LHCN-M2 (cell line): ENCODE measurements around the gene NCAPH2. TPM values are rescaled to one million over a fixed set of nuclear protein-coding genes. Genes with fewer than 3 reads are reported as not detected.

Experiments used
- DNase-seq: peaks from one replicate; pipeline ENCODE4 v3.0.0-alpha.2; 2012; ENCODE audit warnings: low read depth
- total RNA-seq: library from RNA; depleted of rRNA; stranded (reverse); fragments of >200 nt; gene quantifications from 2 replicates; pipeline ENCODE4 v1.2.3, GENCODE V29; 2014

NCAPH2 gene
- total RNA-seq, 1 experiment from 2014 or later = 72.1 TPM

DNA sequence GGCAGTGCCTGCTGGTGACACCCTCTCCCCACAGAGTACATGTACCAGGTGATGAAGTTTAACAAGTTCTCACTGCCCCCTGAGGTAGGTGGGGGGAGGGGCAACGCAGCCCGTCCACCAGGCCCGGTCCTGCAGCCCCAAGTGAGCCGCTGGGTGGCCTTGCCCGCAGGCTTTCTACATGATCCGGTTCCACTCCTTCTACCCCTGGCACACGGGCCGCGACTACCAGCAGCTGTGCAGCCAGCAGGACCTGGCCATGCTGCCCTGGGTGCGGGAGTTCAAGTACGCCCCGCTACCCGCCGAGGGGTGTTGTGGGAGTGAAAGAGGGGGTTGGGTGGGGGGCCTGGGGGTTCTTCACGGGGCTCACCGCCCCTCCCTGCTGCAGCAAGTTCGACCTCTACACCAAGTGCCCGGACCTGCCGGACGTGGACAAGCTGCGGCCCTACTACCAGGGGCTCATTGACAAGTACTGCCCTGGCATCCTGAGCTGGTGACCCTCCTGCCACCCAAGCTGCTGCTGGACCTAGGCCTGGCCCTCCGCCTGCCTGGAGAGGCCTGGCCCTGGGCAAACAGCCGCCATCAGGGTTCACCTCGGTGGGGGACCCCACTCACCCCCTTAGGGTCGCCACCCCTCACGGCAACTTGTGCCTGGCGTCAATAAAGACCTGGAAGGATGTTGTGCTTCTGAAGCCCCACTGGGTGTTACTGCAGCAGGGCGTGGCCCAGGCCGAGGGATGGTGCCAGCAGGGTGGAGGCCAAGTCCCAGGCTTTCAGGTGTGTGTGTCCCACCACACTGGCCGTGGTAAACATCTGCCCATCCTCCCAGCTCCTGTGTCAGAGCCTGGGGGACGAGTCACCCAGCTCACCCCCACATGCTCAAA is 18.4 kb upstream of the NCAPH2 start:
- DNase-seq = no peak

- DNase-seq = no peak
These were observed 17.3 kb upstream of the NCAPH2 start for GRCh38 chr22:50490531-50491308.

DNA sequence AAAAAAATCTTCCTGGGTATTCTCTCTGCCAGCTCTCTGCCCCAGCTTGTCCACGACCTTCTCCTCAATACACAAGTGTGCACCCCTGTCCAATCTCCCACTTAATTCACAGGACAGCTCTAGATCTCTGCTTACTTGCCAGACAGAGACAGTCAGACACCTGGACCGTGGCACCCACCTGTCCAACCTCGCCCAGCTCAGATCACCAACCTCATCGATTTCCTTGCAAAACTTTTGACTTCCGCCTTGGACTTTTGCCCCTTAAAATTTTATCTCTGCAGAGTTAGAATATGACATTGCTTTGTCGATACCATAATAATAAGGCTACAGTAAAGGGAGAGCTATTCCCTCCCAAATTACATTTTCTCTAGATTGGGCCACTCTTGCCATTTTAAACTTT is 10.9 kb upstream of the NCAPH2 start:
- DNase-seq = no peak

DNA sequence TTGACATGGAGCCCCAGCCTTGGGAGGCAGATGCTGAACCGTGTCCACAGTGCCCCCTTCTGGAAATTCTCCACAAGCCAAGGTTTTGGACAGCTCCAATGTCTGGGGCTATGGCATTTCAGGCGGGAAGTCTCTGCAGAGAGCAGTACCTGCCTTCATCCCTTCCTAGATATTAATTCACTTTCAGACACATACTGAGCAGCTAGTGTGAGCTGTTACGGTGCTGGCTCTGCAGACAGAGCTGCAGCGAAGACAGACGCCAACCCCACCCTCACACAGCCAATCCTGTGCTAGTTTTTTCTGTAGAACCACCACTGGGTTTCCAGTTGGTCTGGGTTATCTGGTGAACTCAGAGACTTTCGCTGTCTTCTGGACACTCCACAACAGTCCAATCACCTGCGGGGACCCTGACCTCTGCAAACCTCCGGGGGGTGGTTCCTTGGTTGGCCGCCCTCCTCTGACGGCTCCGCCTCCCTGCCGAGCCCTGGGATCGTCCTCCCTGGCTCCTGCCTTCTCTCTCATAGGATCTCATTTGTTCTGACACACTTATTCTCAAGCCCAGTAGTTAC is 9.6 kb upstream of the NCAPH2 start:
- peak; percentile 53 for DNase-seq

- DNase-seq = no peak
These were observed 7.6 kb upstream of the NCAPH2 start for GRCh38 chr22:50500452-50500851.

DNA sequence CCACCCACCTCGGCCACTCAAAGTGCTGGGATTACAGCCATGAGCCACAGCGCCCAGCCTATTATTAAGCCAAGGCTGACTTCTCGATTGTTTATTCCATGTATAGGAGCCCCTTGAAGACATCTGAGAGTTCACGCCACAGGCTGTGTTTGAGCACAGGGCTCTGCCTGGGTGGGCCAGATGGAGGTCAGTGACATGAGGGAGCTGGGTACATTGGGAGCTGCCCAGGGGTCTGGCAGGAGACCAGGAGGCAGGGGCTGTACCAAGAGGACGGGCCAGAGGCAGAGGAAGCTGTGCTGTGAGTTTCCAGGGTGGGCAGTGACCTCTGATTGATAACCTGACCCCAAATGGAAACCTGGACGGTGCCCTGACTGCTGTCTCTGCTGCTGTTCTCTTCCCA is 5.9 kb upstream of the NCAPH2 start:
- DNase-seq = no peak

DNA sequence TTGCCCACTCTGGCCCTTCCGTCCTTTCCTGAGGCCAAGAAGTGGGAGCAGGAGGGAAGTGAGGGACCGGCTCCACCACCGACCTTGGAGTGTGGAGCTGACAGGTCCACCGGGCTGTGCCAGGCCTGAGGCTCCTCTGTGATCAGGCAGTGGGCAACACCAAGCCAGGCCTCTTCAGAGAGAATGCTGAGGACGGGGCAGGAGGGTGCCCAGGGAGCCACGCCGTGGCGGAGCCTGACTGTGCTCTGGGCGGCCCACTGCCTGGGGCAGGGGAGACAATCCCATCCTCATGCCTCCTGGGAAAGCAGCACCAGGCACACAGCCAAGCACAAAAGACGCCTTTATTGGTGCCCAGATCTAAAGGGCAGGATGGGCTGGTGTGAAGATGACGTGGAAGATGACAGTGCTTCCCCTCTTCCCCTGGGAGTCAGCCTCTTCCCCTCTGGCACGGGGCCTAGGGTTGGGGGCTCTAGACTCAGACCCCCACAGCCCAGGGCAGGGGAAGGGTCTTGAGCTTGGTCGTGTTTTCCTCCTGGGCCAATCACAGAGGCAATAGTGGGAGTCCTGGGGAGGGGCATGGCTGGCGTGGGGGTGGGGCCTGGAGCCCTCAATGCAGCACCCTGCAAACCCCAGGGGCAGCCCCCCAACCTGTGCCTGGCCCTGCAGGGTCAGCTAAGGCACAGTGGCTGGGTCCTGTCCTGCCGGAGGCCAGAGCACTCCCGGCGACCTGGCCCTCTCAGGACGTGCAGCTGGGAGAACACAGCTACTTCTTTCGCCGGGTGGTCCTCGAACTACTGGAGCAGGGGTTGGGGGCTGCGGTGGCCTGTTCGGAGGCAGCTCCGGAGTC is 5.2 kb upstream of the NCAPH2 start:
- no peak for DNase-seq

- DNase-seq = no peak
These were observed 4.4 kb upstream of the NCAPH2 start for GRCh38 chr22:50503475-50504145.

DNA sequence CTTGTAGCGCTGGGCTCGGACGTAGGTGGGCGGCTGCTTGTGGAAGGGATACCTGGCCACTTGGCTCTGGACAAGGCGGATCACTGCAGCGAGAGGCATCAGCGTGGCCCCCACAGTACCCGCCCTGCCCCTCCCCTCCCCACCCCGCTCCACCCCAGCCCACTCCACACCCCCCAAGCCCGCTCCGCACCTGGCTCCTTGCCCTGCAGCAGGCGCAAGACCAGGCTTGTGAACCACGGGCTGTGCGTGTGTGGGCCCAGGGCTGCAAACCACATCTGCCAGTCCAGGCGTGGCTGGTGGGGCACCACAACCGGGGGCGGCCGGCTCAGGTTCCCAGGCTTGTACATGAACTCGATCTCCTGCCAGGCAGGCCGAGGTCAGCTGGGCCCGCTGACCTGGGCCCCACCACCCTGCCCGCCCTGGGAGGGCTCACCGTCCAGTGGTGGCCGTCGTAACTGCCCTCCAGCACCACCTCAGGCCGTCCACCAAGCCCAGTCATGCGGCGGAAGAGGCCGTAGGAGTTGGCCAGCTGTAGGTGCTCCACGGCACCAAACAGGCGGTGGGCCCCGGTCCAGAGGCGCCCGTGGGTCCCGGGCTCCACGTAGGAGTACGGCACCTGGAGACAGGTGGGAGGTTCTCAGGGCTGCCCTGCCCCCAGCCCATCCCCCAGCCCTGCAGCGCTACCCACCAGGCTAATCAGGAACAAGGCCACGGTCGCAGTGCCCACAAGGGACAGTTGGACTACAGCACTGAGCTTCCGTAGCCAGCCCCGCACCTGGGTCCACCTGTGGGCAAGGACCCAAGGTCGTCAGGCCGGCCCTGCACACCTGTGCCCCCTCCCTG is 3.4 kb upstream of the NCAPH2 start:
- no peak for DNase-seq

GRCh38 chr22:50505276-50505775 is 2.7 kb upstream of the NCAPH2 start:
- no peak for DNase-seq

- no peak for DNase-seq
These were observed 2.0 kb upstream of the NCAPH2 start for GRCh38 chr22:50505776-50506610.

DNA sequence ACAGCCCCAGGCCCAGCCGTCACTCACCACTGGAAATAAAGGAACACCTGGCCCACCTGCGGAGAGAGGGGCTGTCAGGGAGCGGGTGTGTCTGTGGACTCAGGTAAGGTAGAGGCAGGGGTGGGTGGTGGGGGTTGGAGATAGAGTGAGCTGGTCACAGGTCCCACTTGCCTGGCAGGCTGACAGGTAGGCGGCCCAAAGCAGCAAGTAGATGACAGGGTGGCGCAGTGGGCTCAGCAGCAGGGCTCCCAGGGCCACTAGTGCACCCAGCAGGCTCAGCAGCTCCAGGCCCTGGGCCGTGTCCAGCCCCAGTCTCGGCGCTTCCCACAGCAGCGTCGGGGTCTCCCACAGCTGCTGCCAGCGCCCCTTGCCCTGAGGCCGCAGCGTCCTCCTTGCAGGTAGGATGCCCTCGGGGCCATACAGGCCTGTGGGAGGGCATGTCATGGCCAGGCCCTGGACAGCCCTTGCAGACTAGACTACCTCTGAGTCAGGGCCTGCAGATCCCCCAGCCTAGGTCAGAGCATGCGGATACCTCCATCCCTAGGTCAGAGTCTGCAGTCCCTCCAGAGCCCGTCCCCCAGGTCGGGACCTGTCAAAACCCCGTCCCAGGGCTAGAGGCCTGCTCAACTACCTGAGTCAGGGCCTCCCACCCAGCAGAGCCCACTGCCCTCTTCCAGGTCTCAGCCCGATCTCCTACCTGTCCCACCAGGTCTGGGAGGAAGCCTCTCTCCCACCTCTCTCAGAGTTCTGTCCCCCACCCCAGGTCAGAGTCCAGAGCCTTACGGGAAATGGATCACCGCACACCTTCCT is 1.2 kb upstream of the NCAPH2 start:
- no peak for DNase-seq

DNA sequence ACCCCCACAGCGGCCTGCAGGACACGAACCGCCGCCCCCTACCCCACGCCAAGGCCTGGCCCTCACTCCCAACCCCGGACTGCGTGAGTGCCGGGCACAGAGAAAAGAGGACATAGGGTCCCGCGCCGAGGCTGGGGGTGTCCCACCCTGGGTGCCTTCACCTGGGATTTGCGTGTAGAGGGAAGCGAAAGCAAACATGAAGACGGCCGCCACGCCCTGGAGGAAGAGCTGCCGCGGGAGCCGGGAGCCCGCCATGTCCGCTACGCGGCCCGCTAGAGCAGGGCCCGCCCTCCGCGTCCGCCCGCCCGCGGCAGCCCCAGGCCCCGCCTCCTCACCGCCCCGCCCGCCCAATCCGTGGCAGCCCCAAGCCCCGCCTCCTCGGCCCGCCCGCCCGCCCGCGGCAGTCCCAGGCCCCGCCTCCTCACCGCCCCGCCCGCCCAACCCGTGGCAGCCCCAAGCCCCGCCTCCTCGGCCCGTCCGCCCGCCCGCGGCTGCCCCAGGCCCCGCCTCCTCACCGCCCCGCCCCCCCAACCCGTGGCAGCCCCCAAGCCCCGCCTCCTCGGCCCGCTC is 518 bp upstream of the NCAPH2 start, which contains the start of gene LMF2:
Gene LMF2 (minus strand): TSS at position 282 of the 570 bp plus-strand sequence. CDS start 27 bp downstream, at position 255.
- DNase-seq = no peak

DNA sequence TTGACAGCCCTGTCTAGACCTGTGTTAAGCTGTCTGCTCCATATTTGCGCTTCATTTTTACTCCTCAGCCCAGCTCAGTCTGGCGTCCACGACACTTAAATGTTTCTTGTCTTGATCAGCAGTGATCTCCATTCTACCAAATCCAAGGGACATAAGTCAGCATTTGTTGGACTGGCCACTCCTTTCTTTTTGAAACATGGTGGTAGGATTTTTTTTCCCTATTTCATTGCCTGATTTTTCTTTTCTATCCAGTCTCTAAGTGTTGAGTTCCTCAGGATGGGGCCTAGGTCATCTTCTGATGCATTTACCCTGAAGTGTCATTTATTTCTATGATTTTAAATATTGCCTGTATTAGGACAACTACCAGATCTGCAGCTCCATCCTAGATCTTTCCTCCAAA is 873 bp downstream of the NCAPH2 start:
- no peak for DNase-seq

DNA sequence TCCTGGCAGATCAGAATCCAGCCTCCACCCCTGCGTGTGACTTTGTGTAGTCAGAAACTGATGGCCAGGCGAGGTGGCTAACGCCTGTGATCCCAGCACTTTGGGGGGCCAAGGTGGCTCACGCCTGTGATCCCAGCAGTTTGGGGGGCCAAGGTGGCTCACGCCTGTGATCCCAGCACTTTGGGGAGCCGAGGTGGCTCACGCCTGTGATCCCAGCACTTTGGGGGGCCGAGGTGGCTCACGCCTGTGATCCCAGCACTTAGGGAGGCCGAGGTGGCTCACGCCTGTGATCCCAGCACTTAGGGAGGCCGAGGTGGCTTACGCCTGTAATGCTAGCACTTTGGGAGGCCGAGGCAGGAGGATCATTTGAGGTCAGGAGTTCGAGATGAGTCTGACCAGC is 5.2 kb downstream of the NCAPH2 start:
- no peak for DNase-seq

DNA sequence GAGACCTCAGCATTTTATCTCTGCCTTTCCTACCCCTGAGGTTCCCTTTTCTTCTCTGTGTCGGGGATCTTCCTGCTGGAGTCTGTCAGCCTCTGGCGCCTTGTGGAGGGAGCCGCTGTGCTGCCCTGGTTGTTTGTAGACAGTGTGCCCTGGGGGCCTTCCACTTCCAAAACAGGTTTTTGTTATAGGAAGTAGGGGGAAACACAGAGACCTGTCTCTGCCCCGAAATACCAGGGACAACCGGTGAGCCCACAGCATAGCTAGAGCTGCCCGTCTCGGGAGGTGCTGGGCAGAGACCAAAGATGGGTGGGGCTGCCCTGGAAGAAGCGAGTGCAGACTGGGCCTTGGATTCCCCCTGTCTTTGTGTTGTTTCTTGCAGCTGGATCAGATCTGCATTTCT is 8.0 kb downstream of the NCAPH2 start:
- DNase-seq = no peak

GRCh38 chr22:50516891-50517290 is 8.9 kb downstream of the NCAPH2 start:
- DNase-seq = no peak
